Mucosa of descending colon (tissue), 3 donors: ENCODE measurements around the gene TMEM203. TPM values are rescaled to one million over a fixed set of nuclear protein-coding genes. Genes with fewer than 3 reads are reported as not detected.

Source experiments
- ATAC-seq: fragments of 200-7000 bp; cut with Tn5 transposase; one replicate; pipeline ENCODE4 v1.9.1; 2020; ENCODE audit warnings: mild to moderate bottlenecking, moderate library complexity
- DNase-seq, 3 donors: peaks; one replicate each; pipeline ENCODE4 v3.0.0-alpha.2; 2020
- H3K36me3 ChIP-seq: fragments of 200-600 bp; one replicate; pipeline ENCODE4 v1.8.0; 2021; ENCODE audit warnings: low read depth, mild to moderate bottlenecking
- H3K4me1 ChIP-seq: fragments of 200-600 bp; one replicate; pipeline ENCODE4 v1.8.0; 2021; ENCODE audit warnings: low read depth, mild to moderate bottlenecking
- H3K4me3 ChIP-seq: fragments of 200-600 bp; one replicate; pipeline ENCODE4 v1.8.0; 2021; ENCODE audit warnings: mild to moderate bottlenecking
- H3K9me3 ChIP-seq: fragments of 200-600 bp; one replicate; pipeline ENCODE4 v1.8.0; 2021; ENCODE audit warnings: mild to moderate bottlenecking
- intact Hi-C, 2 donors: fragments of 100-400 bp; cut with DNase I in 1 of 2; cut with micrococcal nuclease in 1 of 2; formaldehyde crosslinking; loops; one replicate each; pipeline versions ENCODE4 v1.11.0 to v1.11.1; 2022; cut with DNase I, micrococcal nuclease
- total RNA-seq, 3 donors: library from RNA; stranded (reverse); fragmentation: NEBNext Ultra II Directional in 2 of 3; extraction: Animal tissue kit (Norgen Biotek cat#: 25700) in 2 of 3; gene quantifications; one replicate each; pipeline versions ENCODE4 v1.2.1 to v1.2.4, GENCODE V29; 2021 to 2023
- TF ChIP-seq, protein P1 (sequence below): fragments of 200-600 bp; IDR thresholded peaks from one replicate; pipeline ENCODE4 v1.8.0; 2022; ENCODE audit warnings: antibody characterized with exemption, mild to moderate bottlenecking
- donor health status: DM: no; HTN: no; CAD: no; lungs with moderate emphysema.
- donor health status: DM: no; HTN: no; CAD: no.
- donor health status: DM: no; HTN: yes; CAD: no.

The TMEM203 gene
- total RNA-seq, 3 donors from 2014 or later = 30.6 to 40.4 (median 40.0) TPM

DNA sequence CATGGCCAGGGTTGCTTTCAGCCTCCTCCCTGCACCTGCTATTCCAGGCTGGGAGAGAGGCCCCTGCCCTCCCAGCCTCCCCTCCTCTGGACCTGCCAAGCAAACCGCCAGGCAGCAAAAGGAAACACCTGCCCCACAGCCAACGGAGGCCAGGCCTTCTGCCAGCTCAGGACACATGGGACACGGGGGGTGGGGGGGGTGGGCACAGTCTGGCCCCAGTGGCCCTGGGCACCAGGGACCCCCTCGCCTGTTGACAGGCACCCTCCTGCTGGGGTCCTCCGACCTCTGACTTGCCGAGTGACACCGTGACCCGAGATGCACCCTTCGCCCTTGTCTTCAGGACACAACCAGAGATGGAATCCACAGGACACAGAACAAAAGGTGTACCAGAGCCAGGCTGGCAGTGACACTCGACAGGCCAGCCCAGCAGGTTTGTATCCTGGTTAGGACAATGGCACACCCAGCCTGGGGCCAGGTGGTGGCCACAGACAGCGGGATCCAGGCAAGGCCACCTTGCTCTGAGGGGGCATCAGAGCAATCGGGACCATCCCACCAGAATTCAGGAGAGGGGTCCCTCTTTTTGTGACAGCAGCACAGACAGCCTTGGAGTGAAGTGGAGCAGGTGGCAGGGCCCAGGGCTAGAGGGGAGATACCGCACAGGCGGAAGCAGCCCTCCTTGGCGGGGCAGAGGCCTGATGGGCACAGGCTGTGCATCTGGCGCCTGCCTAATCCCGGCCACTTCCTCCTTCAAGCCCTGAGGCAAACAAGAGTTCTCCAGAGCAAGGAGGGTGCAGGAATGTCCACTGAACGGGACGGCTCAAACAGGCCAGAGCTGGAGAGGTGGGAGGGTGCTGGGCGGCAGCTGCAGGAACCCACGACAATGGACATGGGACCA, 32.3 kb downstream of the TMEM203 start:
- ATAC-seq (peak; percentile 36), DNase-seq (peak in 1 of 3 donors; percentile 56)
- Histone ChIP-seq H3K36me3 (no peaks in the 10 kb centered on the region), H3K4me1 (peaks cover 41% of the 10 kb centered on the region), H3K9me3 (no peaks in the 10 kb centered on the region), H3K4me3 (no peak overlapping the region)
- TF ChIP-seq, protein P1, sequence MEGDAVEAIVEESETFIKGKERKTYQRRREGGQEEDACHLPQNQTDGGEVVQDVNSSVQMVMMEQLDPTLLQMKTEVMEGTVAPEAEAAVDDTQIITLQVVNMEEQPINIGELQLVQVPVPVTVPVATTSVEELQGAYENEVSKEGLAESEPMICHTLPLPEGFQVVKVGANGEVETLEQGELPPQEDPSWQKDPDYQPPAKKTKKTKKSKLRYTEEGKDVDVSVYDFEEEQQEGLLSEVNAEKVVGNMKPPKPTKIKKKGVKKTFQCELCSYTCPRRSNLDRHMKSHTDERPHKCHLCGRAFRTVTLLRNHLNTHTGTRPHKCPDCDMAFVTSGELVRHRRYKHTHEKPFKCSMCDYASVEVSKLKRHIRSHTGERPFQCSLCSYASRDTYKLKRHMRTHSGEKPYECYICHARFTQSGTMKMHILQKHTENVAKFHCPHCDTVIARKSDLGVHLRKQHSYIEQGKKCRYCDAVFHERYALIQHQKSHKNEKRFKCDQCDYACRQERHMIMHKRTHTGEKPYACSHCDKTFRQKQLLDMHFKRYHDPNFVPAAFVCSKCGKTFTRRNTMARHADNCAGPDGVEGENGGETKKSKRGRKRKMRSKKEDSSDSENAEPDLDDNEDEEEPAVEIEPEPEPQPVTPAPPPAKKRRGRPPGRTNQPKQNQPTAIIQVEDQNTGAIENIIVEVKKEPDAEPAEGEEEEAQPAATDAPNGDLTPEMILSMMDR = no peak
- intact Hi-C loops = no loop called here

DNA sequence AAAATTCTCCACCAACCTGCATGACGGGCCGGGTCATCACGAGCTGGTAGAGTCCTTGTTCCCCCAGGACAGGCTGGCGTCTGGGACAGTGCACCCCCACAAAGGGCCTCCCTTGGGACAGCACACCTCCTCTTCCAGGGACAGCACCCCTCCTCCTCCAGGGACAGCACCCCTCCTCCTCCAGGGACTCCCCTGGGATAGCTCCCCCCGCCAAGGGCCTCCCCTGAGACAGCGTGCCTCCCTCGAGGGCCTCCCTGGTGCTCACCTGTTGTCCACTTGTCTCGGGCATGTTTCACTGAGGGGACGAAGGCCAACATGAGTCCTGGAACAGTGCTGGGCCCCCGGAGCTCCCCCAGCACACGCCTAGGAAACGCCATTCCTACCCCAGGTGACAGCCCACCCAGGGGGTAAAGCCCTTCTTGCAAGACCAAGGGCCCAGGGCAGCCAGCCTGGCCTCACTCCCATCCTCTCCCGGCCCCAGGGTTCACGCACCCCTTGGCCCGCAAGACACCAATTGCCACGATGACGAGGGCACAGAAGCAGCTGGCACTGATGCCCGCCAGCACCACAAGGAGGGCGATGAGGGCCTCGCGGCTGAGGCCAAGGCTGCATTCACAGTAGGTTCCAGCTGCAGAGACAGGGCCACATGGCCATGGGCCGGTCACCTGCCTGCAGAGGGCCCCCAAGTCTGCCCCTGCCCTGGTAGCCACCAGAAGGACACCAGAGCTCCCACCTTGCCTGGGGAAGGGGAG, 34.1 kb downstream of the TMEM203 start:
- H3K9me3 ChIP-seq = no peaks in the 10 kb centered on the region
- no peak overlapping the region for H3K4me3 ChIP-seq
- DNase-seq (no peak), ATAC-seq (no peak)
- TF ChIP-seq, protein P1 = no peak
- no peaks in the 10 kb centered on the region for H3K36me3 ChIP-seq
- intact Hi-C loops = no loop called here
- H3K4me1 ChIP-seq = peaks cover 54% of the 10 kb centered on the region

DNA sequence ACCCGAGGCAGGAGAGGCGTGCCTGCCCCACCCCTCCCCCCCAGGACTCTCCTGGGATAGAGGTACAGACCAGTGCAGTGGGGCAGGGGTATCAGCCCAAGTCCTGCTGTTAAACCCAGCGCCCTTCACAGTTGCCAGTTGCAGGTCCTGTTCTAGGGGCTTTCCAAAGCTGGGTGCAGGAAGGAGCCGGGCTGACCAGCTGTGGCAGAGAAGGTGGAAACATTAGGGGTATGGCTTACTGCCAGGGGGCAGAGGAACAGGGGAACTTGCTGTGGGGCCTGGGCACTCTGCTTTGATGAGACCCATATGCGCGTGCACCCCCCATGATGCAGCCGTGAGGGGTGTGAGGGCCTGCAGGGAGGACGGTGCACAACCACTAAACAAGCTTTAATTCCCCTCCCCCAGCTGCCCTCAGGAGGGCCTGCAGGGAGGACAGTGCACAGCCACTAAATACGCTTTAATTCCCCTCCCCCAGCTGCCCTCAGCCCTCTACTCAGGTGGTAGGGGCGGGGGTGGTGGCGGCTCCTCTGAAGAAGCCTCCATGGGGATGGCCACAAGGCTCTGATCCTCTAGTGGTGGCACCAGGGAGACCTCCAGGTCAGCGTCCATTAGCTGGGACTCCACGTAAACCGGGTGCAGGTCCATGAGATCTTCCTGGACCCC, 34.8 kb downstream of the TMEM203 start:
- intact Hi-C loops = no loop called here
- H3K36me3 ChIP-seq = no peaks in the 10 kb centered on the region
- TF ChIP-seq, protein P1 = no peak
- no peaks in the 10 kb centered on the region for H3K9me3 ChIP-seq
- H3K4me3 ChIP-seq = no peak overlapping the region
- DNase-seq (no peak), ATAC-seq (no peak)
- peaks cover 49% of the 10 kb centered on the region for H3K4me1 ChIP-seq

DNA sequence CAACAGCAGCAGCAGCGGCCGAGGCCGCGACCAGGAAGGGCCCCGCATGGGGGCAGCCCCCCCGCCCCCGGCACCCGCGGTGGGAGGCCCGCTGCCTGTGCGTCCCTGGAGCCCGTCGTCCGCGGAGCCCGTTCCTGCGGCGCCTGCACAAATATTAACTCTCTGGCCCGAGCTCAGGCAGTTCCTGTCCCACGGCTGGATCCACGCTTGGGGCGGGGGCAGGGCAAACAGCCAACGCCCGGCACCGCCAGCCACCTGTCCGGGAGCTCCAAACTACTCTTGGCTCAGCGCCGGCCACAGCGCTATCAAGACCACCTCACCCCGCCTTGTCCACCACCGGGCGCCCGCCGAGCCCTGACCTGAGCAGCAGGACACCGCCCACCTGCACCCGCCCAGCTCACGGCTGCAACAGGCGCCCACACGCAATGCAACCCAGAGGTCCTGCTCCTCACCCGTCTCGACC, 35.5 kb downstream of the TMEM203 start, which contains the start of gene LRRC26:
Gene LRRC26, minus strand, starts transcription at position 156 of the 463 bp plus-strand sequence. Its CDS starts 108 bp downstream, at position 48.
- Histone ChIP-seq H3K9me3 (no peaks in the 10 kb centered on the region), H3K4me1 (peaks cover 42% of the 10 kb centered on the region), H3K4me3 (peak within 1 kb of the TSS; percentile 11), H3K36me3 (no peaks in the 10 kb centered on the region)
- TF ChIP-seq, protein P1 = no peak
- ATAC-seq = peak; percentile 35
- intact Hi-C loops = no loop called here
- peak; percentile 63 to 77 (median 73) for DNase-seq
